ENCODE data around the gene PLPPR4. TPM values are rescaled to one million over a fixed set of nuclear protein-coding genes. Genes with fewer than 3 reads are reported as not detected.

Gene PLPPR4
- total and polyA plus RNA-seq, 10 of the 15 experiments (the other 5 are each of a cell fraction or from before 2014, with no cell fraction given), result not detected

- CTCF ChIA-PET, result no interaction called here
- Histone ChIP-seq H3K27ac (ENCODE audit: control insufficient read depth, insufficient read depth) (no peak overlapping the region), H3K79me2 (ENCODE audit: control insufficient read depth, insufficient read depth, low read length) (no peaks in the 10 kb centered on the region), H3K27me3 (replicated peaks in 1 of 2; ENCODE audit: control insufficient read depth in 2 of 2, insufficient read depth in 2 of 2, low read length in 1 of 2) (no peaks in the 10 kb centered on the region), H3K4me2 (ENCODE audit: control insufficient read depth, insufficient read depth) (no peak overlapping the region), H2AFZ (ENCODE audit: control insufficient read depth, low read depth, low read length) (no peak overlapping the region), H3K36me3 (ENCODE audit: control insufficient read depth in 2 of 2, insufficient read depth in 2 of 2, low read length in 1 of 2) (no peaks in the 10 kb centered on the region), H4K20me1 (ENCODE audit: control insufficient read depth, insufficient read depth) (no peaks in the 10 kb centered on the region), H3K9ac (ENCODE audit: control insufficient read depth, insufficient read depth, low read length) (no peak overlapping the region), H3K9me3 (replicated peaks; ENCODE audit: control insufficient read depth, insufficient read depth, low read length) (no peaks in the 10 kb centered on the region), H3K4me3 (no peak overlapping the region), H3K4me1 (ENCODE audit: control insufficient read depth, insufficient read depth, low read length) (no peaks in the 10 kb centered on the region)
- TF ChIP-seq SMAD5 (IDR thresholded peaks at IDR 0.05; ENCODE audit: low read depth), result no peak
- TF ChIP-seq MEF2B (IDR thresholded peaks at IDR 0.05; ENCODE audit: partially characterized antibody, poor library complexity, severe bottlenecking), result no peak
- TF ChIP-seq HSF1 (IDR thresholded peaks at IDR 0.05; ENCODE audit: low read depth, low read length), result no peak
- RAD21 ChIA-PET (ENCODE audit: unreplicated experiment), result no interaction called here
- FAIRE-seq, result no peak
- in situ Hi-C loops (cut with MboI), result no loop called here
- intact Hi-C loops (cut with micrococcal nuclease; ENCODE audit: unreplicated experiment), result no loop called here
- SMC1A ChIA-PET (ENCODE audit: uncharacterized antibody, unreplicated experiment), result no interaction called here
- 27% methylated on average over 7 of the region's 7 CpGs for WGBS (ENCODE audit: insufficient coverage, insufficient replicate concordance, low lambda C conversion rate, missing lambda C conversion rate)
- no TSS peak for BruUV-seq (replicated peaks)
- no peak for ATAC-seq
- no peak for DNase-seq (ENCODE audit: low read depth, low spot score)
- POLR2A ChIA-PET, result no interaction called here
Observed at GRCh38 chr1:99305626-99306025, 41.3 kb downstream of the PLPPR4 start.

- SMC1A ChIA-PET (ENCODE audit: uncharacterized antibody, unreplicated experiment), result no interaction called here
- WGBS (ENCODE audit: insufficient coverage, insufficient replicate concordance, low lambda C conversion rate, missing lambda C conversion rate), result 12% methylated on average over 7 of the region's 7 CpGs
Observed at GRCh38 chr1:99306056-99306455, 41.8 kb downstream of the PLPPR4 start.

More at GRCh38 chr1:99306056-99306455, 41.8 kb downstream of the PLPPR4 start:
- no peak overlapping the region for H3K27ac ChIP-seq (ENCODE audit: control insufficient read depth, insufficient read depth)
- H4K20me1 ChIP-seq (ENCODE audit: control insufficient read depth, insufficient read depth), result no peaks in the 10 kb centered on the region
- H3K27me3 ChIP-seq (replicated peaks in 1 of 2; ENCODE audit: control insufficient read depth in 2 of 2, insufficient read depth in 2 of 2, low read length in 1 of 2), result no peaks in the 10 kb centered on the region
- H3K36me3 ChIP-seq (ENCODE audit: control insufficient read depth in 2 of 2, insufficient read depth in 2 of 2, low read length in 1 of 2), result no peaks in the 10 kb centered on the region
- no TSS peak for BruUV-seq (replicated peaks)
- DNase-seq (ENCODE audit: low read depth, low spot score) (no peak), ATAC-seq (no peak), FAIRE-seq (no peak)
- CTCF ChIA-PET, result no interaction called here
- intact Hi-C loops (cut with micrococcal nuclease; ENCODE audit: unreplicated experiment), result no loop called here
- H3K4me3 ChIP-seq, result no peak overlapping the region
- in situ Hi-C loops (cut with MboI), result no loop called here
- no peak overlapping the region for H3K9ac ChIP-seq (ENCODE audit: control insufficient read depth, insufficient read depth, low read length)
- no peaks in the 10 kb centered on the region for H3K4me1 ChIP-seq (ENCODE audit: control insufficient read depth, insufficient read depth, low read length)
- H3K4me2 ChIP-seq (ENCODE audit: control insufficient read depth, insufficient read depth), result no peak overlapping the region
- no peak overlapping the region for H2AFZ ChIP-seq (ENCODE audit: control insufficient read depth, low read depth, low read length)
- POLR2A ChIA-PET, result no interaction called here
- no peaks in the 10 kb centered on the region for H3K79me2 ChIP-seq (ENCODE audit: control insufficient read depth, insufficient read depth, low read length)
- no peaks in the 10 kb centered on the region for H3K9me3 ChIP-seq (replicated peaks; ENCODE audit: control insufficient read depth, insufficient read depth, low read length)
- RAD21 ChIA-PET (ENCODE audit: unreplicated experiment), result no interaction called here
- TF ChIP-seq CBX3 (IDR thresholded peaks at IDR 0.05; ENCODE audit: borderline replicate concordance, low read depth) (no peak), MYC (IDR thresholded peaks at IDR 0.05; ENCODE audit: insufficient read depth, insufficient read length, insufficient replicate concordance, low read length, severe bottlenecking) (no peak), BHLHE40 (IDR thresholded peaks at IDR 0.05; ENCODE audit: borderline replicate concordance in 1 of 2, low read depth in 2 of 2, low read length in 1 of 2) (no peak), E4F1 (IDR thresholded peaks at IDR 0.05; ENCODE audit: borderline replicate concordance, partially characterized antibody) (no peak), ZNF24 (IDR thresholded peaks at IDR 0.05) (no peak), ASH2L (IDR thresholded peaks at IDR 0.05; ENCODE audit: borderline replicate concordance, low read depth) (no peak)

All from GM12878 (cell line).